Activated T-helper 1 cell treated with Interleukin-2 at 50 U/mL for 16 hours (primary cell): ENCODE results near the gene CYP3A5.

Experiments
- DNase-seq: peaks from one replicate; pipeline ENCODE4 v3.0.0-alpha.2; 2020; ENCODE audit warnings: low read depth

The CYP3A5 gene

GRCh38 chr7:99607548-99607947, 72.2 kb downstream of the CYP3A5 start:
- DNase-seq = no peak

GRCh38 chr7:99606531-99606930, 73.3 kb downstream of the CYP3A5 start:
- no peak for DNase-seq

- DNase-seq = no peak
These were observed 74.3 kb downstream of the CYP3A5 start for GRCh38 chr7:99605527-99605926.

GRCh38 chr7:99601656-99602310, 78.0 kb downstream of the CYP3A5 start:
- DNase-seq = no peak

GRCh38 chr7:99599836-99600235, 80.0 kb downstream of the CYP3A5 start:
- no peak for DNase-seq
